Stimulated activated CD4-positive, alpha-beta T cell treated with anti-CD3 and anti-CD28 coated beads, Interleukin-15, amount 100 ng/mL, for 48 hours (primary cell): ENCODE measurements around the gene TMEM18.
A peak's percentile ranks its signal among the peaks of the same experiment; 100 is the strongest.

Source experiments
- DNase-seq, 2 donors: peaks; one replicate each; pipeline ENCODE4 v3.0.0-alpha.2; 2020; ENCODE audit warnings: low read depth in 2 of 2

Gene TMEM18

GRCh38 chr2:672606-672905 lies 4.7 kb downstream of the TMEM18 start:
- no peak for DNase-seq

GRCh38 chr2:671787-672605 lies 5.2 kb downstream of the TMEM18 start:
- no peak for DNase-seq

- DNase-seq, result no peak
These were observed 6.1 kb downstream of the TMEM18 start for GRCh38 chr2:671072-671471.

GRCh38 chr2:670637-671036 lies 6.6 kb downstream of the TMEM18 start:
- DNase-seq, result no peak

GRCh38 chr2:669323-669722 lies 7.9 kb downstream of the TMEM18 start:
- no peak for DNase-seq

- no peak for DNase-seq
These were observed 9.2 kb downstream of the TMEM18 start for GRCh38 chr2:668000-668398.

- peak in 1 of 2 donors; percentile 14 for DNase-seq
These were observed 9.7 kb downstream of the TMEM18 start for GRCh38 chr2:667332-667999.

GRCh38 chr2:666441-666840 lies 10.8 kb downstream of the TMEM18 start:
- no peak for DNase-seq

- no peak for DNase-seq
These were observed 11.7 kb downstream of the TMEM18 start for GRCh38 chr2:665340-666073.

GRCh38 chr2:664063-664462 lies 13.1 kb downstream of the TMEM18 start:
- no peak for DNase-seq

- no peak for DNase-seq
These were observed 14.0 kb downstream of the TMEM18 start for GRCh38 chr2:663221-663620.

GRCh38 chr2:661360-661635 lies 15.9 kb downstream of the TMEM18 start:
- DNase-seq, result no peak

- no peak for DNase-seq
These were observed 16.4 kb downstream of the TMEM18 start for GRCh38 chr2:660586-661359.

GRCh38 chr2:660029-660428 lies 17.2 kb downstream of the TMEM18 start:
- DNase-seq, result no peak

- no peak for DNase-seq
These were observed 18.8 kb downstream of the TMEM18 start for GRCh38 chr2:658426-658825.

GRCh38 chr2:657766-658165 lies 19.4 kb downstream of the TMEM18 start:
- DNase-seq, result no peak

GRCh38 chr2:656676-657075 lies 20.5 kb downstream of the TMEM18 start:
- no peak for DNase-seq

- no peak for DNase-seq
These were observed 21.6 kb downstream of the TMEM18 start for GRCh38 chr2:655626-656025.

GRCh38 chr2:654896-655295 lies 22.3 kb downstream of the TMEM18 start:
- no peak for DNase-seq

- no peak for DNase-seq
These were observed 23.4 kb downstream of the TMEM18 start for GRCh38 chr2:653645-654425.

GRCh38 chr2:652881-653480 lies 24.2 kb downstream of the TMEM18 start:
- no peak for DNase-seq
